HUES6 (cell line): ENCODE data around the gene TAGLN.

Experiments used
- H3K27ac ChIP-seq: 2 replicates; pipeline ENCODE4 v1.7.0; 2013; ENCODE audit warnings: low read depth, mild to moderate bottlenecking, low read length, inconsistent platforms
- H3K27me3 ChIP-seq: 2 replicates; pipeline ENCODE4 v1.6.1; 2013; ENCODE audit warnings: low read length; ENCODE audit not compliant: control insufficient read depth, insufficient read depth
- H3K36me3 ChIP-seq: 2 replicates; pipeline ENCODE4 v1.6.1; 2013; ENCODE audit warnings: low read length; ENCODE audit not compliant: control insufficient read depth, insufficient read depth
- H3K4me1 ChIP-seq: 2 replicates; pipeline ENCODE4 v1.6.1; 2013; ENCODE audit warnings: low read length; ENCODE audit not compliant: control insufficient read depth, insufficient read depth
- H3K4me3 ChIP-seq: 2 replicates; pipeline ENCODE4 v1.5.1; 2013; ENCODE audit warnings: low read depth, low read length
- H3K9ac ChIP-seq: one replicate; pipeline ENCODE4 v1.6.1; 2013; ENCODE audit warnings: mild to moderate bottlenecking, low read length
- H3K9me3 ChIP-seq: 2 replicates; pipeline ENCODE4 v1.6.1; 2013; ENCODE audit warnings: low read depth, low read length; ENCODE audit not compliant: control insufficient read depth, insufficient read depth

Gene TAGLN

DNA sequence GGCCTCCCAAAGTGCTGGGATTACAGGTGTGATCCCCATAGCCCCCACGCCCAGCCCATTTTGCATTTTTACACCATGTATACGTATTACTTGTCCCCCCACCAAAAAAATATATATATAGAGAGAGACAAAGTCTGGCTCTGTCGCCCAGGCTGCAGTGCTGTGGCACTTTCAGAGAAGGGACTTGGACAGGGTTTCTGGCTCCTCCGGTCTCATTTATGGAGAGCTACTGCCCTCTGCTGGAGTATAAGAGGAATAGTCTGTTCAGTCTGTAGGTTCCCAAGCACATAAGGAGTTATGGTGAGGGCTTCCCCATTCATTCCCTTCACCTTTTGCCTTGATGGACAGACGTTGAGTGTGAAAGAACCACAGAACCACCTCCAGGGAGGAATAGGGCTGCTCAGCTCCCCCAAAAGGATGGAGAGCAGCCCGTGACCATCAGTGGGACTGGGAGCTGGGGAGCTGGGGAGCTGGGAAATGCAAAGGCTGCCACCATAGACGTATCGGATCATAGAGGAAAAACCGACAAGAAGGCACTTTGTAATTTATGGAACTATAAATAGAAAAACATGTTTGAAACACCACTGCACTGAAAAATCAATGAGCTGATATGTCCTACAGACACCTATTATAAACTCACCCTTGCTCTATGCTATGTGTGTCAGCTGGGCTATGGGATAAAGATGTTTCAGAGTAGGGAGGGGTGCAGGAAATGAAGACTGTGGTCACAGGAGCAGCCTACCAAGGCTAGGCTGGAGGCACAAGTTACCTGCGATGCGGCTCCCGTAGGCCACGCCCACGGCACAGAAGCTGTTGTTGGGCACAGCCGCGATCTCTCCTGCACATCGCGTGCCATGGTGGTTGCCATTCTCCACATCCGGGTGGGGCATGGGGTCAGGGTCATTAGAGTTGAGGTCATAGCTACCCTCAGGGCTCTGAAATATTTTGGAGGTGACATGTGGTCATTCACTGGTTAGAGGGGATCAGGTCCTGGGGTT lies 27.5 kb downstream of the TAGLN start:
- no peak overlapping the region for H3K4me3 ChIP-seq

DNA sequence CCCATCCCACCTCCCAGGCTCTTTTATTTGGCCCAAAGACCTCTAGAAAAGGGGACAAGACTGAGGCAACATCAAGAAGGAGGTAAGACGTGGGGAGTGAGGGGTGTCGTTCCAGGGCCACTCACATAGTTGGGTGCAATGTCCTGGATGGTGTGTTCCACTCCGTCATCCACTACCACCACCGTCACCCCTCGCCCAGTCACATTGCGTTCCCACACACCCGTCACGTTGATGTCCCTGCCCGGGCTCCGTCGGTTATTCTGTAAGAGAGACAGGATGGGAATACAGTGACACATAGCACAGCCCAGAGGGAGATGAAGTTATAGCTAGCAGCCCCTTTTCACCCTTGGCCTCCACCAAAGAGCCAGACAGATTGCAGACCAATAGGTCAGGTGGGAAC lies 28.9 kb downstream of the TAGLN start:
- H3K27ac ChIP-seq = no peak overlapping the region
- peaks cover 55% of the 10 kb centered on the region for H3K36me3 ChIP-seq
- no peaks in the 10 kb centered on the region for H3K9me3 ChIP-seq
- no peak overlapping the region for H3K4me3 ChIP-seq
- H3K4me1 ChIP-seq = peaks cover 6% of the 10 kb centered on the region; the same call in 1 of the 2 replicates
- H3K9ac ChIP-seq = no peak overlapping the region
- H3K27me3 ChIP-seq = no peaks in the 10 kb centered on the region

More for the DNA sequence above, 27.5 kb downstream of the TAGLN start:
- H3K9me3 ChIP-seq = no peaks in the 10 kb centered on the region
- H3K27ac ChIP-seq = no peak overlapping the region
- peaks cover 13% of the 10 kb centered on the region; the same call in 1 of the 2 replicates for H3K4me1 ChIP-seq
- H3K36me3 ChIP-seq = peaks cover 63% of the 10 kb centered on the region
- H3K27me3 ChIP-seq = no peaks in the 10 kb centered on the region
- H3K9ac ChIP-seq = peak overlapping the region; percentile 10

DNA sequence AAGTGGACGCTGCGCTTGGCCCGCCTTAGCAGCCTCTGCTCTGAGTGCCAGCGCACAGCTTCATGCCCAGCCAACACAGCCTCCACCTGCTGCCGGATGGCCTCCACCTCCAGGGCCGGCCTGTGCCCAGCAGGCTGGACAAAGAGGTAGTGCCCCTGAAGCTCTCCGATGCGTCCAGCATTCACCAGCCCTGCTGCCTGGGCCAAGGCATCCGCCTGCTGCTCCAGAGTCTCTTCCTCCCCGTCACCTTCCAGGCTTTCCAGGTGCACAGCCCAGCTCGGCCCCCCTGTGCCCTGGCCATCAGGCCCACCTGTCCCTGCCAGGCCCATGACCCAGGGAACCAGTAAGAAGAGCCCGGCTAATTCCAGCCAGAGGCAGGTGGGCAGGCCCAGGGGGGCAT lies 30.2 kb downstream of the TAGLN start:
- H3K27me3 ChIP-seq = no peaks in the 10 kb centered on the region
- no peak overlapping the region for H3K9ac ChIP-seq
- no peaks in the 10 kb centered on the region for H3K9me3 ChIP-seq
- no peak overlapping the region for H3K4me3 ChIP-seq
- no peak overlapping the region for H3K27ac ChIP-seq
- peaks cover 6% of the 10 kb centered on the region; the same call in 1 of the 2 replicates for H3K4me1 ChIP-seq
- peaks cover 41% of the 10 kb centered on the region for H3K36me3 ChIP-seq

DNA sequence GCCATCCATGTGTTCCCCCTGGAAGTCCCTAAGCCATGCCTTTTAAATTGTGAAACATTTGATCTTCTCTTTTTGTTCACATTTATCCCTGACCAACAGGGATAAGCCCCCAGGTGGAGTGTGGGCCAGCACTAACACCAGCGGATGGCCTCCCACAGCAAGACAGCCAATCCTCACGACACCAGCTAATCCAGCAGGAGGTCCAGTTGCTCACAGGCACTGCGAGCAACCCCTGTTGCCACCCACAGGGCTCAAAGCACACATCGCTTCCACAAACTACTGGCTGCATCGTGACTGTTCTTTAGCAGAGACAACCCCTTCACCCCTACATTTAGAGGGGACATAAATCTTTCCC lies 30.7 kb downstream of the TAGLN start:
- Histone ChIP-seq H3K9ac (no peak overlapping the region), H3K36me3 (peaks cover 37% of the 10 kb centered on the region), H3K9me3 (no peaks in the 10 kb centered on the region), H3K27me3 (no peaks in the 10 kb centered on the region), H3K4me3 (no peak overlapping the region), H3K27ac (no peak overlapping the region), H3K4me1 (peaks cover 6% of the 10 kb centered on the region; the same call in 1 of the 2 replicates)

DNA sequence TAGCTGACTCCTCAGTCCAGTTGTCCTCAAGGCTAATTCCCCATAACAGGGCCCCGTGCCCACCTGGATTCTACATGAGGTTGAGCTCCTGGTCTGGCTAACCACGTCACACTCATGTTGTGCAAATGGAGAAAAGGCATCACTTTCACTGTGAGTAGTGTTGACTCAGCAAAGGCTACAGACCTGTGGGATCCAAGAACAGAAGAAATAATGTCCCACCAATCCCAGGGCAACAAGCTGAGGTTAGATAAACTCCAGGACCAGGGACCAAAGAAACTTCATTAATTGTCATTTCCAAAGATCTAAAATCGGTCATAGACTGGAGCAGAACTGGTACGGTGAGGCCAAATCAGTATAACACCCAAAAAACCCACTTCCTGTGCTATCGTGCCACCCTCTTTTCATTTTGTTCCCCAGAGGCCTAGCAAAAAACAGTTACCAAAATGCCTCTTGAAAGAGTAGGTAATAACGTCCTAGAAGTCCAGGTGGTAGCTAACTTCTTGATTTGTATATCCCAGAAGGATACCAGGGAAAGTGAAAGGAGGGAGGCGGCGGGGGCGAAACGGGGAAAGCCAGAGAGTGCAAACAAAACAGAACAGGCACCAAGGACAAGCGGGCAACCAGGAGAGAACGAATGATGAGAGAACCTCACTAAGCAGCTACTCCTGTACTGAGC lies 31.3 kb downstream of the TAGLN start:
- H3K4me3 ChIP-seq = peak overlapping the region; percentile 99; the same call in 1 of the 2 replicates
- H3K27me3 ChIP-seq = no peaks in the 10 kb centered on the region
- no peak overlapping the region for H3K27ac ChIP-seq
- no peak overlapping the region for H3K9ac ChIP-seq
- peaks cover 34% of the 10 kb centered on the region for H3K36me3 ChIP-seq
- no peaks in the 10 kb centered on the region for H3K9me3 ChIP-seq
- H3K4me1 ChIP-seq = peaks cover 6% of the 10 kb centered on the region; the same call in 1 of the 2 replicates

DNA sequence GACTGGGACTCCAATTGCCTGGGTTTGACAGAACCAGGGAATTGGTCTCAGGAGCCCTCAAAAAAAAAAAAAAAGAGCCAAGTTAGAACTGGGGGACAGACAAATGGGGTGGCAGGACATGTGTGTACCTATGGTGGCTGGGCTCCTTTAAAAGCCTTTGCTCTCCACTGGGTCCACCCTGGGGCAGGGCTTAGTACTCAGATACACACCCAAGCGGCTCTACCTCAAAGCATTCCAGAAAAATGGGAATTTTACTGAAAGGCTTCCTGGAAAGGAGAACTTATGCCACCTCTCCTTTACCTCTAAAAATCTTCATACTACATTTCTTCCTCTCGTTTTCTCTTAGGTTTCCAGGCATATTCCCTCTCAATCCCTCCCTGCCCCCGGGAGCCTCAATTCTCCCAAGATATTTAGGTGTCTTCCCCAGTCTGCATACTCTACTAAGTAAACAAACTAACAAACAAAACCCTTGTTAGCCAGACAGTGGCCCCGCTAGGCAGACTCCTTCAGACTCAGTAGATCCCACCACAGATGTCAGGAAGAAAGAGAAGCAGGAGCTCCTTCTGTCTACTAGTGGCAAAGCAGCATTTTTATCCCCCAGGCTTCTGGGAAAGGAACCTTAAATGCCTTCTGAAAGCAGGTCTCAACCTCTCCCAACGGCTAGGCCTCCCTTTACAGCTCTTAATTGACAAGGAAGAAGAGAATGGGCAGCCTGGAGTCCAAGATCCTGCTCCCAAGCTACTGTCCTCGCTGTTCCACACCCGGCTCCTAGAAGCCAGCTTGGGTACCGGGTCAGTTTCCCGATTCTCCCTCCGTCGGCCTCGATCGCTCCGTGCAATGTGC lies 32.0 kb downstream of the TAGLN start:
- Histone ChIP-seq H3K4me3 (peak overlapping the region; percentile 99), H3K27ac (no peak overlapping the region), H3K27me3 (no peaks in the 10 kb centered on the region), H3K9ac (peak overlapping the region; percentile 94), H3K4me1 (peaks cover 6% of the 10 kb centered on the region; the same call in 1 of the 2 replicates), H3K9me3 (no peaks in the 10 kb centered on the region), H3K36me3 (peaks cover 30% of the 10 kb centered on the region)

DNA sequence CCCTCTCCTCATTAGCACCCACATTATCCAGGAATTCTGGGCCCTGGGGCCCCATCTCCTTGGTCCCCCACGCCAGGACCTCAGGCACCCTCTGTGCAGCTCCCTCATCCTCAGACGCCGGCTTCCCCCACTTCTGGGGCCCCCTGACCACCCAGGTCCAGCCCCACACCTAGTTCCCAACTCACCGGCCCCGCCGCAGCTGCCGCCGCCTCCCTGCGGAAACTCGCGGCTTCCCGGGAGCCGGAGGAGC lies 32.6 kb downstream of the TAGLN start, which contains the start of gene PCSK7:
PCSK7 (minus strand) TSS at position 232 of the 250 bp plus-strand sequence. CDS start 2,229 bp downstream, outside the sequence.
- Histone ChIP-seq H3K27me3 (no peaks in the 10 kb centered on the region), H3K27ac (peak within 1 kb of the TSS; percentile 86; the same call in 1 of the 2 replicates), H3K4me3 (peak within 1 kb of the TSS; percentile 99), H3K9me3 (no peaks in the 10 kb centered on the region), H3K36me3 (peaks cover 32% of the 10 kb centered on the region), H3K9ac (peak within 1 kb of the TSS; percentile 94), H3K4me1 (peaks cover 6% of the 10 kb centered on the region; the same call in 1 of the 2 replicates)

DNA sequence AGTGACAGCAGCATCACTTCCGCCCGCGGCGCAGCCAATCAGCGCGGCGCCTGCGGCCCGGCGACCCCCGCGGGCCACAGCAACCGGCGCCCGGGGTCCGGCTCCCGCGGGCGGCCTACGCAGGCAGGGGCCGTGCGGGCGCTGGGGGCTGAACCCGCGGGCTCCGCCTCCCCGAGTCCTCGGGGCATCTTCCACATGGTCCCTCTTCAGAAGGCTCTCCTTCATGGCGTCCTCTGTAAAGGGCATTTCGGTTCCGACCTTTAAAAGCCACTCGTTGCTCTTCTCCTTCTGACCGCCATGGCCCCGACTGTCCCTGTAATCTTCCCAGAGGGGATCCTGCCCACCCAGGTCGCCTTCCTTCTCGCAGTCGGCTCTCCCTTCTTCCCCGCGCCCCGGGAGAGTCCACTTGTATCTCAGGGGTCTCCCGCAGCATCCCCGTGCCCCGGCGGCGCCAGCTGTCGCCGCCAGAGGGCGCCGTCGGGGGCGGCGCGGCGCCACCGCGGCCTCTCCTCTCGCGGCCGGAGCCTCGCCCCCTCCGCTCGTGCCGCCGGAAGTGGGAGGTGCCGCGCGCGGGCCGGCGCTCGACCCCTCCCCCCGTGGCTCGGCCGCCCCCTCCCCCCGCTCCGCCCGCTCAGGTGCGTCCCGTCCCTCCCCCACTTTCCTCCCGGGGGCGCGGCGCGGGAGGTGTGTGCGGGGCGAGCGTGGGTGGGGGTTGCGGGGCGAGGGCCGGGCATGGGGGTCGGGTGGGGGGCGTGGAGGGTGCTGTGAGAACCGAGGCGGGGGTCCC lies 33.1 kb downstream of the TAGLN start, which contains the start of gene RNF214:
RNF214 (plus strand) TSS at position 580 of the 787 bp plus-strand sequence. CDS start 1,602 bp downstream, outside the sequence.
- Histone ChIP-seq H3K9ac (peak within 1 kb of the TSS; percentile 94), H3K36me3 (peaks cover 27% of the 10 kb centered on the region), H3K27ac (peak within 1 kb of the TSS; percentile 86; the same call in 1 of the 2 replicates)

DNA sequence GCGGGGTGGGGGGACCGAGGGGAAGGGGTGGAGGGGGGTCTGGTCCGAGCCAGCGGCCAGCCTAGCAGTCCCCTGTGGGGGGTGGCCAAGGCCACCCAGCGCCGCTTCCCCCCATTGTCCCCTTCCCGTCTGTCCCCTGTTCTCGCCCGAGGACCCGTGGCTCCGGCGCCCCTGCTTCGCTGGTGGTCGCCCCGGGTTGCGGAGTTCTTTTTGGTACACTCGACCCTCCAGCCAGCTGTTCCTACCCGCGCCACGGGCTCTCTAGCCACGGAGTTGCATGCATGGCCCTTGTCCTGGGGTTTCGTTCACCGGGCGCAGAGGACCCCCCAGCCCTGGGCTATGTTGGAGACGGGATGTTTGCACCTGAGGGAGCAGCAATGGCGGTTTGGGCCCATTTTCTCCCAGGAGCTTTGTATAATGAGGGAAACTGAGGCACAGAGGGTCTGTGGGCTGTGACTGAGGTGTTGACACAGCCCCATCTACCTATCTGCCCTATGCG lies 33.8 kb downstream of the TAGLN start:
- Histone ChIP-seq H3K4me3 (peak overlapping the region; percentile 99), H3K4me1 (peaks cover 6% of the 10 kb centered on the region; the same call in 1 of the 2 replicates), H3K9me3 (no peaks in the 10 kb centered on the region), H3K9ac (peak overlapping the region; percentile 82), H3K27me3 (no peaks in the 10 kb centered on the region), H3K36me3 (peaks cover 22% of the 10 kb centered on the region), H3K27ac (peak overlapping the region; percentile 86; the same call in 1 of the 2 replicates)

More for the DNA sequence above, 33.1 kb downstream of the TAGLN start, which contains the start of gene RNF214:
- H3K27me3 ChIP-seq = no peaks in the 10 kb centered on the region
- H3K4me1 ChIP-seq = peaks cover 6% of the 10 kb centered on the region; the same call in 1 of the 2 replicates
- peak within 1 kb of the TSS; percentile 99 for H3K4me3 ChIP-seq
- no peaks in the 10 kb centered on the region for H3K9me3 ChIP-seq
